Neural cell (in vitro differentiated cells): Measurements from ENCODE around the gene PREX1.

ENCODE experiments used
- MXI1 ChIP-seq: fragments of 450-650 bp; conservative IDR thresholded peaks from 2 replicates; pipeline ENCODE4 v1.6.1; 2014; ENCODE audit warnings: antibody characterized with exemption, mild to moderate bottlenecking; ENCODE audit not compliant: poor library complexity, severe bottlenecking
- POLR2AphosphoS5 ChIP-seq: IDR thresholded peaks from 2 replicates; pipeline ENCODE4 v1.6.1; 2012
- SMC3 ChIP-seq: fragments of 450-650 bp; conservative IDR thresholded peaks from 2 replicates; pipeline ENCODE4 v1.6.1; 2014; ENCODE audit warnings: antibody characterized with exemption, mild to moderate bottlenecking, moderate library complexity; ENCODE audit not compliant: poor library complexity
- TF ChIP-seq, protein P1 (sequence below): fragments of 450-650 bp; IDR thresholded peaks from 2 replicates; pipeline ENCODE4 v1.5.1; 2014; ENCODE audit warnings: antibody characterized with exemption, mild to moderate bottlenecking, moderate library complexity; ENCODE audit not compliant: poor library complexity, severe bottlenecking

DNA sequence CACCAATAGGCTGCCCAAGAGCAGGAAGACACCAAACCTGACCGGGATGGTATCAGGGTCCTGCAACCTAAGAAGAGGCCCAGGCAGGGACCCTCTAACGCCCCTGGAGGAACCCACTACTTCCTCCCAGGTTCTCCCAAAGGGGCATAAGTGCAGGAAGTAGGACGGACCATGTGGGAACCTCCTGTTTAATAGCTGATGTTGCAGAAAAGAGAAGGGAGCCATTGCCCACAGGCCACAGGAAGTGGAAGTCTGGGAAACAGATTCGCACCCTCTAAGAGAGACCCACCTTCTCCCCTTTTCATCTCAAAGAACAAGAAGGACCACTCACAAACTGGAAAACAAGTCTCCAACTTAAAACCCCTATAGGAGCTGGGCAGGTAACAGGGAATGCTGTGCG lies 18.1 kb downstream of the PREX1 start:
- no peak for TF ChIP-seq SMC3
- TF ChIP-seq, protein P1, sequence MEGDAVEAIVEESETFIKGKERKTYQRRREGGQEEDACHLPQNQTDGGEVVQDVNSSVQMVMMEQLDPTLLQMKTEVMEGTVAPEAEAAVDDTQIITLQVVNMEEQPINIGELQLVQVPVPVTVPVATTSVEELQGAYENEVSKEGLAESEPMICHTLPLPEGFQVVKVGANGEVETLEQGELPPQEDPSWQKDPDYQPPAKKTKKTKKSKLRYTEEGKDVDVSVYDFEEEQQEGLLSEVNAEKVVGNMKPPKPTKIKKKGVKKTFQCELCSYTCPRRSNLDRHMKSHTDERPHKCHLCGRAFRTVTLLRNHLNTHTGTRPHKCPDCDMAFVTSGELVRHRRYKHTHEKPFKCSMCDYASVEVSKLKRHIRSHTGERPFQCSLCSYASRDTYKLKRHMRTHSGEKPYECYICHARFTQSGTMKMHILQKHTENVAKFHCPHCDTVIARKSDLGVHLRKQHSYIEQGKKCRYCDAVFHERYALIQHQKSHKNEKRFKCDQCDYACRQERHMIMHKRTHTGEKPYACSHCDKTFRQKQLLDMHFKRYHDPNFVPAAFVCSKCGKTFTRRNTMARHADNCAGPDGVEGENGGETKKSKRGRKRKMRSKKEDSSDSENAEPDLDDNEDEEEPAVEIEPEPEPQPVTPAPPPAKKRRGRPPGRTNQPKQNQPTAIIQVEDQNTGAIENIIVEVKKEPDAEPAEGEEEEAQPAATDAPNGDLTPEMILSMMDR = no peak
- no peak for TF ChIP-seq POLR2AphosphoS5
- TF ChIP-seq MXI1 = no peak
